C4-2B (cell line): ENCODE measurements around the gene ERFE.

Experiments used
- ZFX ChIP-seq: fragments of 450-650 bp; IDR thresholded peaks from 2 replicates; pipeline ENCODE4 v1.6.1; 2017
- TF ChIP-seq, protein P1 (sequence below): fragments of 450-650 bp; conservative IDR thresholded peaks from 2 replicates; pipeline ENCODE4 v1.5.1; 2017; ENCODE audit warnings: mild to moderate bottlenecking

- TF ChIP-seq, protein P1, sequence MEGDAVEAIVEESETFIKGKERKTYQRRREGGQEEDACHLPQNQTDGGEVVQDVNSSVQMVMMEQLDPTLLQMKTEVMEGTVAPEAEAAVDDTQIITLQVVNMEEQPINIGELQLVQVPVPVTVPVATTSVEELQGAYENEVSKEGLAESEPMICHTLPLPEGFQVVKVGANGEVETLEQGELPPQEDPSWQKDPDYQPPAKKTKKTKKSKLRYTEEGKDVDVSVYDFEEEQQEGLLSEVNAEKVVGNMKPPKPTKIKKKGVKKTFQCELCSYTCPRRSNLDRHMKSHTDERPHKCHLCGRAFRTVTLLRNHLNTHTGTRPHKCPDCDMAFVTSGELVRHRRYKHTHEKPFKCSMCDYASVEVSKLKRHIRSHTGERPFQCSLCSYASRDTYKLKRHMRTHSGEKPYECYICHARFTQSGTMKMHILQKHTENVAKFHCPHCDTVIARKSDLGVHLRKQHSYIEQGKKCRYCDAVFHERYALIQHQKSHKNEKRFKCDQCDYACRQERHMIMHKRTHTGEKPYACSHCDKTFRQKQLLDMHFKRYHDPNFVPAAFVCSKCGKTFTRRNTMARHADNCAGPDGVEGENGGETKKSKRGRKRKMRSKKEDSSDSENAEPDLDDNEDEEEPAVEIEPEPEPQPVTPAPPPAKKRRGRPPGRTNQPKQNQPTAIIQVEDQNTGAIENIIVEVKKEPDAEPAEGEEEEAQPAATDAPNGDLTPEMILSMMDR = no peak
- no peak for TF ChIP-seq ZFX
Measured at GRCh38 chr2:238132463-238133450, 26.0 kb upstream of the ERFE start.
